Measurements from ENCODE around the gene VWCE.

- TF ChIP-seq CTCF (IDR thresholded peaks at IDR 0.05; ENCODE audit: low read length) = no peak
- no peak for TF ChIP-seq EZH2 (optimal IDR thresholded peaks at IDR 0.05; ENCODE audit: low read depth, low read length)
Measured at GRCh38 chr11:61273178-61274078, 21.7 kb downstream of the VWCE start.

Data from MM.1S (cell line).